Measurements from ENCODE around the gene SRP19. TPM values are rescaled to one million over a fixed set of nuclear protein-coding genes. Genes with fewer than 3 reads are reported as not detected.
A peak's percentile ranks its signal among the peaks of the same experiment; 100 is the strongest.

The SRP19 gene
- total RNA-seq, 1 donor from 2014 or later = 53.3 TPM

DNA sequence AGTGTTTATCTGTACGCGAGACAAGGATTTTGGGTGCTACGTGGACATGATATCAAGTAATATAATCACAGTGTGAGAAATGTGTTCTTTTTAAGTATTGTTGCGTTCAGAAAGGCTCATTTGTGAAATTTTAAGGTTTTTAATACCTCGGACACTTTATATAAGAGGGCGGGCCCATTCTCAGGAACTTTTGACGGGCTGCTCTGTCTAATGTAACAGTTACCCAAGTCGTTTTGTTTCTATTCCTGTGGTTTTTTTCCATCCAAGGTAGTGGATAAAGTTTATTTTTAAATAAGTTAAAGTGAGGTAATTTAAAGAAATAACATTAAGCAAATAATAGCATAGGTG is 525 bp downstream of the SRP19 start:
- peak overlapping the region; percentile 97 for H3K4me3 Mint-ChIP-seq
- peaks cover 32% of the 10 kb centered on the region for H3K4me1 Mint-ChIP-seq
- no peak for DNase-seq (ENCODE audit: low read depth, low spot score)
- H3K27ac Mint-ChIP-seq (ENCODE audit: unreplicated experiment) = peak overlapping the region; percentile 96
- peaks cover 7% of the 10 kb centered on the region for H3K36me3 Mint-ChIP-seq (ENCODE audit: low read depth)
- TF ChIP-seq, protein P1, sequence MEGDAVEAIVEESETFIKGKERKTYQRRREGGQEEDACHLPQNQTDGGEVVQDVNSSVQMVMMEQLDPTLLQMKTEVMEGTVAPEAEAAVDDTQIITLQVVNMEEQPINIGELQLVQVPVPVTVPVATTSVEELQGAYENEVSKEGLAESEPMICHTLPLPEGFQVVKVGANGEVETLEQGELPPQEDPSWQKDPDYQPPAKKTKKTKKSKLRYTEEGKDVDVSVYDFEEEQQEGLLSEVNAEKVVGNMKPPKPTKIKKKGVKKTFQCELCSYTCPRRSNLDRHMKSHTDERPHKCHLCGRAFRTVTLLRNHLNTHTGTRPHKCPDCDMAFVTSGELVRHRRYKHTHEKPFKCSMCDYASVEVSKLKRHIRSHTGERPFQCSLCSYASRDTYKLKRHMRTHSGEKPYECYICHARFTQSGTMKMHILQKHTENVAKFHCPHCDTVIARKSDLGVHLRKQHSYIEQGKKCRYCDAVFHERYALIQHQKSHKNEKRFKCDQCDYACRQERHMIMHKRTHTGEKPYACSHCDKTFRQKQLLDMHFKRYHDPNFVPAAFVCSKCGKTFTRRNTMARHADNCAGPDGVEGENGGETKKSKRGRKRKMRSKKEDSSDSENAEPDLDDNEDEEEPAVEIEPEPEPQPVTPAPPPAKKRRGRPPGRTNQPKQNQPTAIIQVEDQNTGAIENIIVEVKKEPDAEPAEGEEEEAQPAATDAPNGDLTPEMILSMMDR (conservative IDR thresholded peaks at IDR 0.05) = no peak
- peaks cover 6% of the 10 kb centered on the region for H3K9me3 Mint-ChIP-seq
- peaks cover 15% of the 10 kb centered on the region for H3K27me3 Mint-ChIP-seq (ENCODE audit: low read depth)

DNA sequence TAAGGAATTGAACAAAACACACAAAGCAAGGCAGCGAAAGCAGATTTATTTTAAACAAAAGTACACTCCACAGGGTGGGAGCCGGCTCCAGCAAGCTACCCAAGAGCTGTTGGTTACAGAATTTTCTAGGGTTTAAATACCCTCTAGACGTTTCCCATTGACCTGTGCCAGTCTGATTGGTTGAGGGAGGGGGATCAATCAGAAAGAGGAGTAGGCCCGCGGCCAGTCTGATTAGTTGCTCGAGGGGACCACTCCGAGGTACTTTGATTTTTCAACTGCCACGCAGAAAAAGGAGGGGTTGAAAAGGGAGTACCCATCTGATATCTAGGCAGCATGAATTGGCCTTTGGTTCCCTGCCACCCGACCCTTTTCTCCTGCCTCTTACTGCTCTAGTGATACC is 998 bp downstream of the SRP19 start:
- DNase-seq (ENCODE audit: low read depth, low spot score) = no peak
- H3K4me3 Mint-ChIP-seq = peak overlapping the region; percentile 97
- no peak overlapping the region for H3K27ac Mint-ChIP-seq (ENCODE audit: unreplicated experiment)
- peaks cover 14% of the 10 kb centered on the region for H3K27me3 Mint-ChIP-seq (ENCODE audit: low read depth)
- peaks cover 7% of the 10 kb centered on the region for H3K36me3 Mint-ChIP-seq (ENCODE audit: low read depth)
- H3K4me1 Mint-ChIP-seq = peaks cover 36% of the 10 kb centered on the region
- TF ChIP-seq, protein P1 (conservative IDR thresholded peaks at IDR 0.05) = no peak
- H3K9me3 Mint-ChIP-seq = peaks cover 6% of the 10 kb centered on the region

DNA sequence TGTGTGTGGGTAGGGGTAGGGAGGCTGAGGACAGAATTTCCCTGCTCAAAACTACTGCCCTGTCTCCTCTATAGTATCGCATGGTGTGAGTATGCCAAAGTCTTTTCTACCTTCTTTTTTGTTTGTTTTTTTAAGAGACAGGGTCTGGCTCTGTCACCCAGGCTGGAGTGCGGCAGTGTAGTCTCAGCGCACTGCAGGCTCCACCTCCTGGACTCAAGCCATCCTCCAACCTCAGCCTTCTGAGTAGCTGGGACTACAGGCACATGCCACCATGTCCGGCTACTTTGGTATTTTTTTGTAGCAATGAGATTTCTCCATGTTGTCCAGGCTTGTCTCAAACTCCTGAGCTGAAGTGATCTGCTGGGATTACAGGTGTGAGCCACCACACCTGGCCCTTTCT is 2.5 kb downstream of the SRP19 start:
- no peak for DNase-seq (ENCODE audit: low read depth, low spot score)
- Mint-ChIP-seq H3K4me3 (peak overlapping the region; percentile 97), H3K36me3 (ENCODE audit: low read depth) (peaks cover 7% of the 10 kb centered on the region), H3K27me3 (ENCODE audit: low read depth) (peaks cover 2% of the 10 kb centered on the region), H3K4me1 (peaks cover 43% of the 10 kb centered on the region), H3K9me3 (peaks cover 6% of the 10 kb centered on the region), H3K27ac (ENCODE audit: unreplicated experiment) (no peak overlapping the region)
- TF ChIP-seq, protein P1 (conservative IDR thresholded peaks at IDR 0.05) = no peak

DNA sequence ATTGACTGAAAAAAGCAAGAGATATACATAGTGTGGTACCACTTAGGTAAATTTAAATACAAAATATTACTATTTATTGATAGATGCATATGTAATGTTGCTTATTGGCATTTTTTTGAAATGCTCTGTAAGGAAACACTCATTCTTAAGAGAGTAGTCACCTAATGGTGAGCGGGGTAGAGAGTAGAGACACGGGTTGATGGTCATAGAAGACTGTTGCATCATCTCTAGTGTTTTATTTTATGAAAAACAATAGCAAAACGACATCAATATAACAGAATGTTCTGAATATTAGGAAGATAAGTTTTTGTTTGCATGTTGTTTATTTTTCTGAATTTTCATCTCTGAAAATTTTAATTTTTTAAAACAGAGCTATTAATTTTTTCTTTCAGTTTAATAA is 4.0 kb downstream of the SRP19 start:
- Mint-ChIP-seq H3K9me3 (peaks cover 4% of the 10 kb centered on the region), H3K4me1 (peaks cover 43% of the 10 kb centered on the region), H3K27ac (ENCODE audit: unreplicated experiment) (no peak overlapping the region), H3K4me3 (no peak overlapping the region), H3K27me3 (ENCODE audit: low read depth) (peaks cover 2% of the 10 kb centered on the region), H3K36me3 (ENCODE audit: low read depth) (peaks cover 12% of the 10 kb centered on the region)
- DNase-seq (ENCODE audit: low read depth, low spot score) = no peak
- TF ChIP-seq, protein P1 (conservative IDR thresholded peaks at IDR 0.05) = no peak

DNA sequence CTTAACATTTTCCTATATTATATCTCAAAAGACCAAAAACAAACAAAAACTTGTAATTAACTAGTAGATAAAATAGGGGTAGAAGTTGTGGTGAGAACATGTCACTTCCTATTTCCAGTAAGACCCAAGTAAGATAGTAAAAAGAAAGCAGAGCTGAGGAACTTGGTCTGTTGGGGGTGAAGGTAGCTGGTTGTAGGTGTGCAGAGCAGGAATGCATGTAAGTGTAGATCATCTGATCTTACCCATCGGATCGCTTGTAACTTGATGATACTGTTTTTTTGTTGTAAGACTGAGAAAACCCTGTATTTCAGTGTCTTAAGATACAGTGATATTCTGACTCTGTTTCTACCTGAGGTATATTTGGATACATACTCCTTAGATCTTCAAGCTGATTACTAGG is 5.7 kb downstream of the SRP19 start:
- Mint-ChIP-seq H3K36me3 (ENCODE audit: low read depth) (peaks cover 7% of the 10 kb centered on the region), H3K4me3 (no peak overlapping the region), H3K27ac (ENCODE audit: unreplicated experiment) (no peak overlapping the region), H3K27me3 (ENCODE audit: low read depth) (no peaks in the 10 kb centered on the region), H3K4me1 (peaks cover 33% of the 10 kb centered on the region), H3K9me3 (no peaks in the 10 kb centered on the region)
- TF ChIP-seq, protein P1 (conservative IDR thresholded peaks at IDR 0.05) = no peak
- DNase-seq (ENCODE audit: low read depth, low spot score) = no peak

DNA sequence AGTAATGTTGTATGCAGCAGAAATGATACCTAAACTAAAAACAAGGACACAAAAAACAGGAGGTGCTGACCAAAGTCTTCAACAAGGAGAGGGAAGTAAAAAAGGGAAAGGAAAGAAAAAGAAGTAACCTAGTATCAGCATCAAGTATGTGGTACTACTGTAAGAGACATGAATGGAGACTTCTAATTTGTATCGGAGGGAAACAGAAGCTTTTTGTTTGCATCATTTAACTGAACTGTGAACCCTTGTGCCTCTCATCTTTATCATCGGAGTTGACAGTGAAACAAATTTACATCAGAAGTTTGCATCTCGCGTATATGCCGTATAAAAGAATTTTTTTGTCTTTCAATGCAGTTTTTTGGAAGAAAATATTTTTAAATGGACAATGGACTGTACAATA is 6.3 kb downstream of the SRP19 start:
- Mint-ChIP-seq H3K36me3 (ENCODE audit: low read depth) (peaks cover 6% of the 10 kb centered on the region), H3K4me1 (peaks cover 26% of the 10 kb centered on the region), H3K9me3 (no peaks in the 10 kb centered on the region), H3K4me3 (peak overlapping the region; percentile 31), H3K27ac (ENCODE audit: unreplicated experiment) (no peak overlapping the region), H3K27me3 (ENCODE audit: low read depth) (no peaks in the 10 kb centered on the region)
- DNase-seq (ENCODE audit: low read depth, low spot score) = no peak
- TF ChIP-seq, protein P1 (conservative IDR thresholded peaks at IDR 0.05) = no peak

Measured in neural crest cell (in vitro differentiated cells).